ENCODE data around the gene CEP55. TPM values are rescaled to one million over a fixed set of nuclear protein-coding genes. Genes with fewer than 3 reads are reported as not detected.

The CEP55 gene
- polyA plus RNA-seq, 2 of the 4 experiments (the other 2 are of a cell fraction), result 52.4 to 87.0 TPM

DNA sequence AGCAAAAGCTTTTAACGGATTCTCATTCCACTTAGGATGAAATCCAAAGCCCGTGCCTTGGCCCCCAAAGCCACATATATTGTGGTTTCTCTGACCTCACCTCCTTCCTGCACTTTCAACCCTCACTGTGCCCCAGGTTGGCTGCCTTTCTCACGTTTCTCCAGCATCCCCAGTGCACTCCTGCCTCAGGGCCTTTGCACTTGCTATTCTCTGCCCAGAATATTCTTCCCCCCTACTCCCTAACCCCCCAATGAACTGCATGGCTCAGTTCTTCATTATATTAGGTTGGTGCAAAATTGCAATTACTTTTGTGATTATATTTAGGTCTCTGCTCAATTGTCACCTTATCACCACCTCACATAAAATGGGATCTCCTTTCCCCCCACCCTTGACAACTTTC is 48.4 kb upstream of the CEP55 start:
- 48% methylated on average over 3 of the region's 3 CpGs for WGBS (ENCODE audit: missing lambda C conversion rate)
- POLR2A ChIA-PET, result no interaction called here
- DNase-seq (ENCODE audit: low read depth in 1 of 2, low spot score in 1 of 2), result no peak
- no peak for ATAC-seq
- Histone ChIP-seq H3K9me3 (no peaks in the 10 kb centered on the region), H3K27ac (peak overlapping the region in 1 of 2 experiments; percentile 97; a peak in 3 of 6 replicates), H3K4me3 (no peak overlapping the region), H3K4me1 (peaks cover 59% of the 10 kb centered on the region), H3K4me2 (no peak overlapping the region)
- no peak for FAIRE-seq
- CTCF ChIA-PET, result interaction anchor here (0.9 to 10.3 kb wide), 4 partner anchors 10 to 33 kb away, joined by 3 to 98 read pairs (median 12); partner anchors contain the start of gene MYOF
- TF ChIP-seq EHMT2 (IDR thresholded peaks at IDR 0.05; ENCODE audit: low read depth) (no peak), KDM1A (IDR thresholded peaks at IDR 0.05; ENCODE audit: low read depth) (0 out of 2 replicates have a peak, but pooled peaks have one; percentile 62), ESRRA (IDR thresholded peaks at IDR 0.05; ENCODE audit: borderline replicate concordance, low read length) (no peak), NPAS2 (CRISPR knock-in tag; IDR thresholded peaks at IDR 0.05; ENCODE audit: borderline replicate concordance) (no peak), MAZ (IDR thresholded peaks at IDR 0.05; ENCODE audit: borderline replicate concordance, low read depth, low read length) (no peak), ZFP36 (IDR thresholded peaks at IDR 0.05; ENCODE audit: borderline replicate concordance, partially characterized antibody) (no peak)
- TF ChIP-seq, protein P1, sequence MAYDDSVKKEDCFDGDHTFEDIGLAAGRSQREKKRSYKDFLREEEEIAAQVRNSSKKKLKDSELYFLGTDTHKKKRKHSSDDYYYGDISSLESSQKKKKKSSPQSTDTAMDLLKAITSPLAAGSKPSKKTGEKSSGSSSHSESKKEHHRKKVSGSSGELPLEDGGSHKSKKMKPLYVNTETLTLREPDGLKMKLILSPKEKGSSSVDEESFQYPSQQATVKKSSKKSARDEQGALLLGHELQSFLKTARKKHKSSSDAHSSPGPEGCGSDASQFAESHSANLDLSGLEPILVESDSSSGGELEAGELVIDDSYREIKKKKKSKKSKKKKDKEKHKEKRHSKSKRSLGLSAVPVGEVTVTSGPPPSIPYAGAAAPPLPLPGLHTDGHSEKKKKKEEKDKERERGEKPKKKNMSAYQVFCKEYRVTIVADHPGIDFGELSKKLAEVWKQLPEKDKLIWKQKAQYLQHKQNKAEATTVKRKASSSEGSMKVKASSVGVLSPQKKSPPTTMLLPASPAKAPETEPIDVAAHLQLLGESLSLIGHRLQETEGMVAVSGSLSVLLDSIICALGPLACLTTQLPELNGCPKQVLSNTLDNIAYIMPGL (CRISPR knock-in tag; IDR thresholded peaks at IDR 0.05; ENCODE audit: borderline replicate concordance), result no peak
- TF ChIP-seq, protein P2, sequence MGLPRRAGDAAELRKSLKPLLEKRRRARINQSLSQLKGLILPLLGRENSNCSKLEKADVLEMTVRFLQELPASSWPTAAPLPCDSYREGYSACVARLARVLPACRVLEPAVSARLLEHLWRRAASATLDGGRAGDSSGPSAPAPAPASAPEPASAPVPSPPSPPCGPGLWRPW (IDR thresholded peaks at IDR 0.05), result no peak

DNA sequence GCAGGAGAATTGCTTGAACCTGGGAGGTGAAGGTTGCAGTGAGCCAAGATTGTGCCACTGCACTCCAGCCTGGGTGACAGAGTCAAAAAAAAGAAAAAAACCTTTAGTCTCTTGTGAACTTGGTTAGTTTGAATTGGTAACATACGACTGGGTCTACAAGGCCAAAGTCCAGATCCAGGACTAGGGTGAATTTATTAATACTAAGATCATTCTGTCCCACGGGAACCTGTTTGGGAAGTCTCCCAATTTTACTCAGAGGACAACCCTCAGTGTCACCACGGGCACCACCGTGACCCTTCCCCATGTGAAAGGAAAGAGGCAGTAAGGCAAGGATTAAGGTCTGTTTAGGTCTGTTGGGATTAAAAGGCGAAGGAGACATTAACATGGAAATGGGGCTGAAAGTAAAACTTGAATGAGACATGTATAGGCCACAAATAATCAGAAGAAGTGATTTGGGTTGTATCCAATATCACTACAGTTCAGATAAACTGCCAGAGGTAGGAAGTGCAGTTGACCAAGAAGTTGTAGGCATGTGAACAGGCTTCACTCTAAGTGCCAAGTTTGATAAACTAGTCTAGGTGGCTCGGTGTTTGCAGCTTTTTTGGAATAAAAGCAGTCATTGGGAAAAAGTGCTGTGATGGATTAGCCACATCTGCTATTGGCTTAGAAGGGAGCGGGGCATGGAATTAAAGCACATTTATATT is 45.0 kb upstream of the CEP55 start:
- FAIRE-seq, result no peak
- DNase-seq (ENCODE audit: low read depth in 1 of 2, low spot score in 1 of 2), result no peak
- CTCF ChIA-PET, result interaction anchor here (0.7 to 2.9 kb wide), 2 partner anchors 20 to 30 kb away, joined by 3 to 6 read pairs; partner anchors contain the start of gene MYOF
- TF ChIP-seq HOXA7 (CRISPR knock-in tag; IDR thresholded peaks at IDR 0.05), result no peak
- TF ChIP-seq PHF8 (IDR thresholded peaks at IDR 0.05; ENCODE audit: borderline replicate concordance, low read depth), result no peak
- Histone ChIP-seq H3K27ac (peak overlapping the region in 1 of 2 experiments; percentile 48; a peak in 3 of 6 replicates), H3K4me2 (no peak overlapping the region), H3K4me1 (peaks cover 43% of the 10 kb centered on the region), H3K4me3 (no peak overlapping the region), H3K9me3 (no peaks in the 10 kb centered on the region)
- no peak for ATAC-seq
- WGBS (ENCODE audit: missing lambda C conversion rate), result 80% methylated on average over 7 of the region's 7 CpGs
- POLR2A ChIA-PET, result interaction anchor here (0.6 kb wide), 1 partner anchor 25 kb away, joined by 3 read pairs; no protein-coding TSS in a partner anchor

DNA sequence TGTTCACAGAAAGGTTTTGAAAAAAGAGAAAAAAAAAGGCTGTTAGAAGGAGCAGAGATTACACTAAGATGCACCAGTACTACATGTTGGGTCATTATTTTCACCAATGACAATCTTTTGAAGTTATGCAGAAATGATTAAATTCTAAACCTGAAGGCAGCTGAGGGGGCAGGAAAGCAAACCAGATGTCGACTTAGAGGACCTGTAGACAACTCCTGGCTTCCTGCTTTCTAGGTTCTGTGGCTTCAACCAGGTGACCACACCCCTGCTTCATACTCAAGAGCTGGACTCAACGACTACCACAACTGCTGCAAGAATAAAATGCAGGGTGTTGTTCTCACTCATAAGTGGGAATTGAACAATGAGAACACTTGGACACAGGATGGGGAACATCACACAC is 44.3 kb upstream of the CEP55 start:
- Histone ChIP-seq H3K4me3 (no peak overlapping the region), H3K27ac (peak overlapping the region; percentile 11 to 48; a peak in 3 of 6 replicates), H3K9me3 (no peaks in the 10 kb centered on the region), H3K4me2 (no peak overlapping the region), H3K4me1 (peaks cover 43% of the 10 kb centered on the region)
- FAIRE-seq (no peak), ATAC-seq (no peak), DNase-seq (ENCODE audit: low read depth in 1 of 2, low spot score in 1 of 2) (no peak)
- 51% methylated on average over 2 of the region's 2 CpGs for WGBS (ENCODE audit: missing lambda C conversion rate)
- ChIA-PET CTCF (interaction anchor here (41.4 kb wide), 1 partner anchor 70 kb away, joined by 924 read pairs; no protein-coding TSS in a partner anchor), POLR2A (no interaction called here)
- TF ChIP-seq, protein P3, sequence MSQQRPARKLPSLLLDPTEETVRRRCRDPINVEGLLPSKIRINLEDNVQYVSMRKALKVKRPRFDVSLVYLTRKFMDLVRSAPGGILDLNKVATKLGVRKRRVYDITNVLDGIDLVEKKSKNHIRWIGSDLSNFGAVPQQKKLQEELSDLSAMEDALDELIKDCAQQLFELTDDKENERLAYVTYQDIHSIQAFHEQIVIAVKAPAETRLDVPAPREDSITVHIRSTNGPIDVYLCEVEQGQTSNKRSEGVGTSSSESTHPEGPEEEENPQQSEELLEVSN (IDR thresholded peaks at IDR 0.05; ENCODE audit: borderline replicate concordance, low read depth), result no peak
- no peak for TF ChIP-seq FOSL2 (IDR thresholded peaks at IDR 0.05)
- TF ChIP-seq FOSL2 (CRISPR knock-in tag; IDR thresholded peaks at IDR 0.05), result no peak
- no peak for TF ChIP-seq JUN (IDR thresholded peaks at IDR 0.05)
- TF ChIP-seq, protein P4, sequence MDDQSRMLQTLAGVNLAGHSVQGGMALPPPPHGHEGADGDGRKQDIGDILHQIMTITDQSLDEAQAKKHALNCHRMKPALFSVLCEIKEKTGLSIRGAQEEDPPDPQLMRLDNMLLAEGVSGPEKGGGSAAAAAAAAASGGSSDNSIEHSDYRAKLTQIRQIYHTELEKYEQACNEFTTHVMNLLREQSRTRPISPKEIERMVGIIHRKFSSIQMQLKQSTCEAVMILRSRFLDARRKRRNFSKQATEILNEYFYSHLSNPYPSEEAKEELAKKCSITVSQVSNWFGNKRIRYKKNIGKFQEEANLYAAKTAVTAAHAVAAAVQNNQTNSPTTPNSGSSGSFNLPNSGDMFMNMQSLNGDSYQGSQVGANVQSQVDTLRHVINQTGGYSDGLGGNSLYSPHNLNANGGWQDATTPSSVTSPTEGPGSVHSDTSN (IDR thresholded peaks at IDR 0.05), result no peak
- TF ChIP-seq, protein P5, sequence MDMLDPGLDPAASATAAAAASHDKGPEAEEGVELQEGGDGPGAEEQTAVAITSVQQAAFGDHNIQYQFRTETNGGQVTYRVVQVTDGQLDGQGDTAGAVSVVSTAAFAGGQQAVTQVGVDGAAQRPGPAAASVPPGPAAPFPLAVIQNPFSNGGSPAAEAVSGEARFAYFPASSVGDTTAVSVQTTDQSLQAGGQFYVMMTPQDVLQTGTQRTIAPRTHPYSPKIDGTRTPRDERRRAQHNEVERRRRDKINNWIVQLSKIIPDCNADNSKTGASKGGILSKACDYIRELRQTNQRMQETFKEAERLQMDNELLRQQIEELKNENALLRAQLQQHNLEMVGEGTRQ (IDR thresholded peaks at IDR 0.05), result no peak
- TF ChIP-seq POLR2AphosphoS2 (conservative IDR thresholded peaks at IDR 0.05; ENCODE audit: low read length), result no peak
- TF ChIP-seq KDM1A (IDR thresholded peaks at IDR 0.05; ENCODE audit: low read depth), result no peak
- TF ChIP-seq HEYL (CRISPR knock-in tag; IDR thresholded peaks at IDR 0.05), result no peak
- TF ChIP-seq, protein P6, sequence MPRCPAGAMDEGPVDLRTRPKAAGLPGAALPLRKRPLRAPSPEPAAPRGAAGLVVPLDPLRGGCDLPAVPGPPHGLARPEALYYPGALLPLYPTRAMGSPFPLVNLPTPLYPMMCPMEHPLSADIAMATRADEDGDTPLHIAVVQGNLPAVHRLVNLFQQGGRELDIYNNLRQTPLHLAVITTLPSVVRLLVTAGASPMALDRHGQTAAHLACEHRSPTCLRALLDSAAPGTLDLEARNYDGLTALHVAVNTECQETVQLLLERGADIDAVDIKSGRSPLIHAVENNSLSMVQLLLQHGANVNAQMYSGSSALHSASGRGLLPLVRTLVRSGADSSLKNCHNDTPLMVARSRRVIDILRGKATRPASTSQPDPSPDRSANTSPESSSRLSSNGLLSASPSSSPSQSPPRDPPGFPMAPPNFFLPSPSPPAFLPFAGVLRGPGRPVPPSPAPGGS (IDR thresholded peaks at IDR 0.05), result no peak
- no peak for TF ChIP-seq TP53 (CRISPR knock-in tag; IDR thresholded peaks at IDR 0.05)
- TF ChIP-seq RAD21 (conservative IDR thresholded peaks at IDR 0.05 in 1 of 2, IDR thresholded peaks at IDR 0.05 in 1 of 2), result no peak
- no peak for TF ChIP-seq HOXA7 (CRISPR knock-in tag; IDR thresholded peaks at IDR 0.05)
